Activated CD4-positive, alpha-beta T cell treated with anti-CD3 and anti-CD28 coated beads, Interleukin-2, amount 50 U/mL, for 4 hours (primary cell): ENCODE results near the gene EBI3.
"Not testable (repeated sequence)": the region's sequence is repeated elsewhere in the genome, so short reads cannot be mapped to it uniquely, and the experiment has no call there.

Source experiments
- DNase-seq, 2 experiments: peaks; one replicate each; pipeline ENCODE4 v3.0.0-alpha.2; 2020

EBI3 gene

DNA sequence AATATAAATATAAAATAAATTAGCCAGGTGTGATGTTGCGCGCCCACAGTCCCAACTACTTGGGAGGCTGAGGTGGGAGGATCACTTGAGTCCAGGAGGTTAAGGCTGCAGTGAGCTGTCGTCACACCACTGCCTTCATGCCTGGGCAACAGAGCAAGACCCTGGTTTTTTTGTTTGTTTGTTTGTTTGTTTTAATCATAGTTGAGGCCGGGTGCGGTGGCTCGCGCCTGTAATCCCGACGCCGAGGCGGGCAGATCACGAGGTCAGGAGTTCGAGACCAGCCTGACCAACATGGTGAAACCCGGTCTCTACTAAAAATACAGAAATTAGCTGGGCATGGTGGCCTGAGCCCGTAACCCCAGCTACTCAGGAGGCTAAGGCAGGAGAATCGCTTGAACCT is 8.2 kb downstream of the EBI3 start:
- not testable (repeated sequence) for DNase-seq

DNA sequence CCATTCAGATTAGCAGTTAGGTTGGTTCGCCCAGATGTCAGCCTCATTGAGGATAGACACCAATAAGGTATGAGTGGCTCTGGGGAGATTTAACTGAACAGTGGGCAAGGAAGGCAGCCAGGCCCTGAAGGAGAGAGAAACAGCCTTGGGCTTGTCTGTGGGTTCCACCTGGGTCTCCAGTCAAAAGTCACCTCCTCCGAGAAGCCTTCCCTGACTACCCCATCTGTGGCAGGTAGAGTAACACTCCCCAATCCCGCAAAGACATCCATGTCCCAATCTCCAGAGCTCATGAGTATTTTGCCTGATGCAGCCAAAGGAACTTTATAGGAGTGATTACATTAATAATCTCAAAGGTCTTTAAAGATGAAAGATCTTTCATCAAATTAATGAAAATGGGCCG is 9.5 kb downstream of the EBI3 start:
- DNase-seq: no peak

DNA sequence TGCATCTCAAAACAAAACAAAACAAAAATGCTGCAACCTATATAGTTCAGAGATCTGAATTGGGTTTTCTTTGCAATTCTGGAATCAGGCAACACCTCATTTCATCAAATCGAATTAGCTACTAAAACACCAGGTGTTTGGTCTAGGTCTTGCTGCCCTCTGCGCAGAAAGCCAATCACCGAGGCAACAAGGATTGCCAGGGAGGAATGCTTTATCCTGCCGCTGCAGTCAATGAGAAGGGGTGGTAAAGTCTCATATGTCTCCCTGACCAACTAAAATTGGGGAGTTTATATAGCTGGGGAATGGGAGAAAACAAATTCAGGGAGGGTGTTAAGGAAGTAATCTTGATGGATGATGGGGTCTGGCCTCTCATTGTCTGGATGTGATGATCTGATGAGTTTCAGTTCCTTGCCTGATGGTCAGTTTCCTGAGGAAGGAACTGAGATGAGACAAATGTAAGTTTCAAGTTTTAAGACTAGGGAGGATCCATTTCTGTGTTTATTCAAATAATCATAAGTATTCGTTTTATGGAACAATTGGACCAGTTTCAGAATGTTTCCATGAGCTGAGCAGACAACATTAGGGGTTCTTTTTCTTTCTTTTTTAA is 12.6 kb downstream of the EBI3 start:
- DNase-seq: no peak

DNA sequence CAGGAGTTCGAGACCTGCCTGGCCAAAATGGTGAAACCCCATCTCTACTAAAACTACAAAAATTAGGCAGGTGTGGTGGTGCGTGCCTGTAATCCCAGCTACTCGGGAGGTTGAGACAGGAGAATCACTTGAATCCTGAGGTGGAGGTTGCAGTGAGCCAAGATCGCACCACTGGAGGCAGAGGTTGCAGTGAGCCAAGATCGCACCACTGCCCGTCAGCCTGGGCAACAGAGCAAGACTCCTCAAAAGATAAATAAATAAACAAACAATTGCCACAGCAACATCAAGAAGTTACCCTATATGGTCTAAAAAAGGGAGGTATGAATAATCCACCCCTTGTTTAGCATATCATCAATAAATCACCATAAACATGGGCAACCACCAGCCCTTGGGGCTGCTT is 16.6 kb downstream of the EBI3 start:
- DNase-seq: not testable (repeated sequence)

DNA sequence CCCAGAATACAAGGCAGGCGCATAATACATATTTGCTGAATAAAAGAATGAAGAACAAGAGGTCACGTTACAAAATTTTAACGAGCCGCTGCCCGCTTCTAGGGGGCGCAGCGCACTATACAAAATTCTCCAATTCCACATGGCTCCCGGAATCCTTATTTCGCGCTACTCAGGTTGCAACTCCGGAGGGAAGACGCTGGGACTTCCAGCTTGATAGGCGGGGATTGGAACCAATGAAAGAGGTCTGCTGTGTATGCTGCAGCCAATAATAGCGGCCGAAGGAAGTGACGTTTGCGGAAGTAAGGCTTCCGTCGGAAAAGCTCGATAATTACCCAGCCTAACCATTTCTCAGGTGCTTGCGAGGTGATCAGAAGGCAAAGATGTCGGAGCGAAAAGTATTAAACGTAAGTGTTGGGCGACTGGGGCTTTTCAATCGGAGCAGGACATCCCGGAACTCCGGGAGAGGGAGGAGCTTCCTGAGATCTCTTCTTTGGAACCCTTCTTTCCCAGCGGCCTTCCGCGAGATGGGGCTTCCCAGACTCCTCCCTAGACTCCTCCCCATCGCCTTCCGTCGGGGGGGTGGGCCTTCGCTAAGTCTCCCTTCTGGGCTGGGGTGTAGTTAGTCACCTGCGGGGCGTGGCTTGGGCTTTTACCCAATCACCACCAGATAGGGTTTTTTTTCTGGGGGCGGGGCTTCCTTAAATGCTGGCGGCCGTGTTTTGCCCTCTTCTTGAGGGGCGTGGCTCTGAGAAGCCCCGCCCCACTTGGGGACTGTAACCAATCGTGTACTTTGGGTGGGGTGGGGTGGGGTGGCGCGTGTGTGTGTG is 17.7 kb downstream of the EBI3 start, which contains the start of gene YJU2:
Gene YJU2 (plus strand): TSS at position 314 of the 827 bp plus-strand sequence. CDS start 67 bp downstream, at position 381.
- DNase-seq: peak; percentile 99

DNA sequence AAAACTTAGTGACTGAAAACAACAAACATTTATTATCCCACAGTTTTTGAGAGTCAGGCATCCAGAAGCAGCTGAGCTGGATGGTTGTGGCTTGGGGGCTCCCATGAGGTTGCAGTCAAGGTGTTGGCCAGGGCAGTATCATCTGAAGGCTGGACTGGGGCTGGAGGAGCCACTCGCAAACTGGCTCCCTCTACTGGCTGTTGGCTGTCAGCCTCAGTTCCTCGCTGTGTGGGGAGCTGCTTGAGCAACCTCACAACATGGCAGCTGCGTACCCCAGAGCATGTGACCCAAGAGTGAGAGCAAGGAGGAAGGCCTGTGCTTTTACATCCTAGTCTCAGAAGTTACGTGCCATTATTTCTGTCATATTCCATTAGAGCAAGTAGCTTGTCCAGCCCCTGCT is 27.2 kb downstream of the EBI3 start:
- no peak for DNase-seq

DNA sequence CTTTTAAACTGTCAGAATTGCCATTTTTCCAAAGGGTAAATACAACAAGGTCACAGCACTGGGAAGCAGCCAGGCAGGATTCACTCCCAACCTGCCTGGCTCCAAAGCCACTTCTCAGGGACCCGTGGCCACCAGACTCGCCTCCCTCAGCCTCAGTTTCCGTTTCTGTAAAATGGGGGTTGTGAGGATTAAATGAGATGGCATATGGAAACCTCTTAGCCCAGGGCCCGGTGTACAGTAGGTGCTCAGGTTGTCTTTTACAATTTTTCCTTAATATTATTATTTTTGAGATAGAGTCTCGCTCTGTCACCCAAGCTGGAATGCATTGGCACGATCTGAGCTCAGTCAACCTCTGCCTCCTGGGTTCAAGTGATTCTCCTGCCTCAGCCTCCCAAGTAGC is 27.7 kb downstream of the EBI3 start:
- no peak for DNase-seq

DNA sequence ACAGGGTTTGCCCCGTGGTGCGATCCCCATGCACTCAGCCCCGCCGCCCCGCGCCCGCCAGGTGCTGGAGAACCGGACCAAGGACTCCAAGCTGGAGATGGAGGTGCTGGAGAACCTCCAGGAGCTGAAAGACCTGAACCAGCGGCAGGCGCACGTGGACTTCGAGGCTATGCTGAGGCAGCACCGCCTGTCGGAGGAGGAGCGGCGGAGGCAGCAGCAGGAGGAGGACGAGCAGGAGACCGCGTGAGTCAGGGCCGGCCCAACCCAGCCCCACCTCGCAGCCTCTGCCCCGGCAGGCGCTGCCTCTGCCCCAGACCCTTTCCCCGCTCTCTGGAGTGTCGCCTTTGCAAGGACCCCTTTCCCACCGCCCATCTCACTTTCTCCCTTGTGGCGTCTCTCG is 28.9 kb downstream of the EBI3 start:
- no peak for DNase-seq

DNA sequence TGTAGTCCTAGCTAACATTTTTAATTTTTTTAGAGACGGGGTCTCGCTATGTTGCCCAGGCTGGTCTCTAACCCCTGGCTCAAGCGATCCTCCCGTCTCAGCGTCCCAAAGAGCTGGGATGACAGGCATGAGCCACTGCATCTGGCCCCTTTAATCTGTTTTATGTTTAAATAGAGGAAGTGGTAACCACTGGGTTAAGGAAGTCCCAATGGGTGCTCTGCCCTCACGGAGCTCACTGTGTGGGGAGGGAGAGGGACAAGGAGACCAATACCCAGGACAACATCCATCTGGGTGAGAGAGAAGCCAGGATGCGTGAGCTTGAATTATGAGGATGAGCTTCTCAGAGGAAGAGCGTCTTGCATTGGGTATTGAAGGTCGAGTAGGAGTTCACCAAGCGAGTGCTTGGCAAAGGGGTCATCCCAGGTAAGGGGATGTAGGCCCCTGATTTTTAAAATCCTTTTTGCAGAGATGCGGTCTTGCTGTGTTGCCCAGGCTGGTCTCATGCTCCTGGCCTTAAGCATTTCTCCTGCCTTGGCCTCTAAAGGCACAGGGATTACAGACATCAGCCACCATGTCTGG is 31.4 kb downstream of the EBI3 start:
- no peak for DNase-seq

DNA sequence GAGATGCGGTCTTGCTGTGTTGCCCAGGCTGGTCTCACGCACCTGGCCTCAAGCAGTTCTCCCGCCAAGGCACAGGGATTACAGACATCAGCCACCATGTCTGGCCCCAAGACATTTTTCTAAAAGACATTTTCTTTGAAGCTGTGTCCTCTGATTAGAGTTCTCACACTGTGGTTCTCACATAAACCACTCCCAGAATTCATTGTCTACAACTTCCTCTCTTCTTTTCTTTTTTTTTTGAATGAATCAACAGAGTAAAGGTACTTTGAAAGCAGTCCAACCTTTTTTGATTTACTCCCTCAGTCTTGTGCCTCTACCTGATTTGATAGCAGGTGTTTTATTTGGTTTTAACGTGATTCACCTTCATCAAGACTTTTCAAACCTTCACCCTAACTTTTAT is 35.5 kb downstream of the EBI3 start:
- no peak for DNase-seq

DNA sequence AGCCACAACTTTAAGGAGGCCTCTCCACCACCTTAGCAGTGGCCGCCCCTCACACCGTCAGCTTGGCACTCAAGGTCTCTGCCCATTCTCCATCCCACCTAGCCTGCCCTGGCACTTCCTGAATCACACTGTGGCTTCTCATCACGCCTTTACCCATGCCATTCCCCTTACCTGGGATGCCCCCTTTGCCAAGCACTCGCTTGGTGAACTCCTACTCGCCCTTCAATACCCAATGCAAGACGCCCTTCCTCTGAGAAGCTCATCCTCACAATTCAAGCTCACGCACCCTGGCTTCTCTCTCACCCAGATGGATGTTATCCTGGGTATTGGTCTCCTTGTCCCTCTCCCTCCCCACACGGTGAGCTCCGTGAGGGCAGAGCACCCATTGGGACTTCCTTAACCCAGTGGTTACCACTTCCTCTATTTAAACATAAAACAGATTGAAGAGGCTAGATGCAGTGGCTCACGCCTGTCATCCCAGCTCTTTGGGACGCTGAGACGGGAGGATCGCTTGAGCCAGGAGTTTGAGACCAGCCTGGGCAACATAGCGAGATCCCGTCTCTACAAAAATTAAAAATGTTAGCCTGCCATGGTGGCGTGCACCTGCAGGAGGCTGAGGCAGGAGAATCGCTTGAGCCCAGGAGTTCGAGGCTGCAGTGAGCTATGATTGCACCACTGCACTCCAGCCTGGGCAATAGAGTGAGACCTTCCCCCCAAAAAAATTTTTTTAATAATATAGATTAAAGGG is 37.1 kb downstream of the EBI3 start:
- no peak for DNase-seq

DNA sequence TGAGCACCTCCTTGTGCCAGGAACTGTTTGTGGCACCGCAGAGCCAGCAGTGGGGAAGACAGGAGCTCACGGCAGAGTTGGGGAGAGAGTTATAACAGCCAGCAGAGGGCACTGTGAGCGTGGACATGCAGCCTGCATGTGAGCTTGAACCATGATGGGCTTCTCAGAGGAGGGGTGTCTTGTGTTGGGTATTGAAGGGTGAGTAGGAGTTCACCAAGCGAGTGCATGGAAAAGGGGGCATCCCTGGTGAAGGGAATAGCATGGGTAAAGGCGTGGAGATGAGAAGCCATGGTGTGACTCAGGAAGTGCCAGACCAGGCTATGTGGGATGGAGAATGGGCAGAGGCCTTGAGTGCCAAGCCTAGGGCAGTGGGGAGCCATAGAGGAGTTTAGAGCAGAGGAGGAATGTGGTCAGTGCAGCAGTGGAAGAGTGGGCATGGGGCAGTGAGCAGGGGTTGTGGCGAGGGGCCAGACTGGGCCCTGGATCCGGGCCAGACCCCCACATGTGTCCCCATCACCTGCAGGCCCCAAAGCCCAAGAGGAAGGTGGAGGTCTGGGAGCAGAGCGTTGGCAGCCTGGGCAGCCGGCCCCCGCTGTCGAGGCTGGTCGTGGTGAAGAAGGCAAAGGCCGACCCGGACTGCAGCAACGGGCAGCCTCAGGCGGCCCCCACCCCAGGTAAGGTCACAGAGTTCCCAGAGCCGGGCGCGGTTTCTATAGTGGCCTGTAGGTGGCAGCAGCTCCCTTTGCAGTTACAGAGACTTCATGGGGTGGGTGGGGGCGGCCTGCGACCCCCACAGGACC is 38.0 kb downstream of the EBI3 start:
- DNase-seq: peak; percentile 53 to 54

DNA sequence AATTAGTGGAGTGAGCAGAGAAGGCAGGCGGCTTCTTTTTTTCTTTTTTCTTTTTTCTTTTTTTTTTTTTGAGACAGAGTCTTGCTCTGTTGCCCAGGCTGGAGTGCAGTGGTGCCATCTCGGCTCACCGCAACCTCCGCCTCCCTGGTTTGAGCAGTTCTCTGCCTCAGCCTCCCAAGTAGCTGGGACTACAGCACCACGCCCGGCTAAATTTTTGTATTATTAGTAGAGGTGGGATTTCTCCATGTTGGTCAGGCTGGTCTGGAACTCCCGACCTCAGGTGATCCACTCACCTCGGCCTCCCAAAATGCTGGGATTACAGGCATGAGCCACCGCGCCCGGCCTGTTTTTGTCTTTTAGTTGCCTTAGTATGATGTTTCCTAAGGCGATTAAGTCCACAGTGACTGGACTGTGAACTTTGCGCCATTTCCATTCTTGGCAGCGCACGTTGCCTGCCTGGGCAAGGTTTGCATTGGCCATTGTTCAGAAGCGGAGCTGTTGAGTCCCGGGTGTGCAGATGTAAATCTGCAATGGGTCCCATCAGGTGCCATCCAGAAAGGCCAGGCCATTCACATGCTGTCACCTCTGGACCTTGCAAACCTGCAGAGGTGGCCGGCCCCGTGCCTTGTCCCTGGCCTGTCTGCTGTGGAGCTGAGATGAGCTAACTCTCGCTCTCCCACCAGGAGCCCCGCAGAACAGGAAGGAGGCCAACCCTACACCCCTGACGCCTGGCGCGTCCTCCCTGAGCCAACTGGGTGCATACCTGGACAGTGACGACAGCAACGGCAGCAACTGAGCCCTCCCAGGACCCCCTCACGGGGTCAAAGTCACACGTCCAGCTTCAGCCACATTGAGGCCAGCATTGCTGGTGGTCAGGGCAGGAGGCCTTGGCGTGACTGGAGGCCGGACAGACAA is 38.8 kb downstream of the EBI3 start:
- DNase-seq: no peak

DNA sequence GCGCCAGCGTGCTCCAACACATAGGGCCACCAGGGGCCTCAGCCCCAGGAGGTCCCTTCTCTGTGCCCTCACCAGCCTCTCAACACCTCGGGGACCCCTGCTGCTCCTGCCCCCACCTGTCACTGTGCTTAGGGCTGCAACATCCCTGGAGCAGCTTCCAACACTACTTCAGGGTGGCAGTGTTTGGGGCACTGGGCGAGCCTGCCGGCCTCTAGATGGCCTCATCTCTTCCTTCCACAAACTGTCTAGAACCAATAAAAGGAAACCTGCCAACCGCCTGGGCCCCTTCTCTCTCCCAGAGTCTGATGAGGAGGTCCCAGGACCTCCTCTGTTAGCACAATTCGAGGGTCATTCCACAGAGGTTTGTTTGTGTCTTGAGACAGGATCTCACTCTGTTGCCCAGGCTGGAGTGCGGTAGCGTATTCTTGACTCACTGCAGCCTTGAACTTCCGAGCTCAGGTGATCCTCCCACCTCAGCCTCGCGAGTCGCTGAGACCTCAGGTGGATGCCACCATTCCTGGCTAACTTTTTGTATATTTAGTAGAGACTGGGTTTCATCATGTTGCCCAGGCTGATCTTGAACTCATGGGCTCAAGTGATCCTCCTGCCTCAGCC is 39.6 kb downstream of the EBI3 start:
- DNase-seq: no peak

DNA sequence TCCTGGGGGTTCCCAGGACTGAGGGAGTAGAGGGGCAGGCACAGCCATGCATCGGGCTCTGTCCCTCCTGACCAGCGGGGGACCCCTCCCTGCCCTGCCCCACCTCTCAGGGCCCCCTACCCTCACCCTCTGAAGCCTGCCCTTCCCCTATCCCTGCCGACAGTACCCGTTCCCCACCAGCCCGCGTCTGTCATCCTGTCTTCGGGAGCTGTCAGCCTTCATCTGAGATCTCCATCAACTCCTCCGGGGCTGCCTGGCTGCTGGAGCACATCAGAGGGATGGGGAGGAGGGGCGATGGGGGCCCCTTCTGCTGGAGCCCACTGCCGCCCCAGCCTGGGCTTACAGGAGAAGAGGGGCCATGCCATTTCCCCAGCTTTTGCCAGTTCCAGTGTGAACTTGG is 43.6 kb downstream of the EBI3 start:
- DNase-seq: no peak

DNA sequence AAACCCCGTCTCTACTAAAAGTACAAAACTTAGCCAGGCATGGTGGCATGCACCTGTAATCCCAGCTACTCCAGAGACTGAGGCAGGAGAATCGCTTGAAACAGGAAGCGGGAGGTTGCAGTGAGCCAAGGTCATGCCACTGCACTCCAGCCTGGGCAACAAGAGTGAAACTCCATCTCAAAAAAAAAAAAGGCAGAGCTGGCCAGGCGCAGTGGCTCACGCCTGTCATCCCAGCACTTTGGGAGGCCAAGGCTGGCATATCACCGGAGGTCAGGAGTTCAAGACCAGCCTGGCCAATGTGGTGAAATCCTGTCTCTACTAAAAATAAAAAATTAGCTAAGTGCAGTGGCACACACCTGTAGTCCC is 45.0 kb downstream of the EBI3 start:
- DNase-seq: not testable (repeated sequence)

DNA sequence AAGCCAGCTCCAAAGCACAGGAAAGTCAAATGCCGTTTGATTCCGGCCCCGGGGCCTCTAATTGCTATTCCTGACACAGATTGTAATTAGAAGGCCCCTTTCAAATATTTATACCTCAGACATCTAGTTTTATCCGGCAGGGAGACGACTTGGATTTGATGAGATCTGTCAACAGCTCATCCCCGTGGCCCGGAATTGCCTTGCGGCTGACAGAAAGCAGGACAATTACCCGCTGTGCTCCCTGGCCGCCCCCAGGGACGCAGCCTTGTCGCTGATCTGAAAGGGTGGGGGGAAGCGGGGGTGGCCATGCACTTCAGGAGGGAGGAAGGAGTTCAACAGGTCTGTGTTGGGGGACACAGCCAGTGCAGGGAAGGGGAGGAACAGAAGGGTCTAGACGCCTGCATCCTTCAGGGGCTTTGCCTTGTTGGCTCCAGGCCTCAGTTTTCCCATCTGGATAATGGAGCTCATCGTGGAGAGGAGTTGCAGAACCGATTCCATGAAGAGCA is 47.9 kb downstream of the EBI3 start:
- no peak for DNase-seq

DNA sequence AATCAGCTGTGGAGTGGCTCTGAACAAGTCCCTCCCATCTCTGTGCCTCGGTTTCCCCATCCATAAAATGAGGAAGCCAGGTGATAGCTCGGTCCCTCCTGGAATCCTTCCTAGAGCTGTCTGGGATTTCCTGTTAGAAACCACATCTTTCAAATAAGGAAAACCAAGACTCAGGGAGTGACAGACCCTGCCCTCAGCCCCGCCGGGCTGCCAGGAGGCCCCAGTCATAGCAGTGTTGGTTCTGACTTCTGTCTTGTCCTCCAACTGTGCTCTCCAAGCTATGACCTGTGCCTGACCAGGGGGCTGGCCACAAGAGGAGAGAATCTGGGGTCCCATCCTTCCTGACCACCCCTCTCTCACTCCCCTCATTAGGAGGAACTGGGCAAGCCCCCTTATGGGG is 48.7 kb downstream of the EBI3 start:
- no peak for DNase-seq

DNA sequence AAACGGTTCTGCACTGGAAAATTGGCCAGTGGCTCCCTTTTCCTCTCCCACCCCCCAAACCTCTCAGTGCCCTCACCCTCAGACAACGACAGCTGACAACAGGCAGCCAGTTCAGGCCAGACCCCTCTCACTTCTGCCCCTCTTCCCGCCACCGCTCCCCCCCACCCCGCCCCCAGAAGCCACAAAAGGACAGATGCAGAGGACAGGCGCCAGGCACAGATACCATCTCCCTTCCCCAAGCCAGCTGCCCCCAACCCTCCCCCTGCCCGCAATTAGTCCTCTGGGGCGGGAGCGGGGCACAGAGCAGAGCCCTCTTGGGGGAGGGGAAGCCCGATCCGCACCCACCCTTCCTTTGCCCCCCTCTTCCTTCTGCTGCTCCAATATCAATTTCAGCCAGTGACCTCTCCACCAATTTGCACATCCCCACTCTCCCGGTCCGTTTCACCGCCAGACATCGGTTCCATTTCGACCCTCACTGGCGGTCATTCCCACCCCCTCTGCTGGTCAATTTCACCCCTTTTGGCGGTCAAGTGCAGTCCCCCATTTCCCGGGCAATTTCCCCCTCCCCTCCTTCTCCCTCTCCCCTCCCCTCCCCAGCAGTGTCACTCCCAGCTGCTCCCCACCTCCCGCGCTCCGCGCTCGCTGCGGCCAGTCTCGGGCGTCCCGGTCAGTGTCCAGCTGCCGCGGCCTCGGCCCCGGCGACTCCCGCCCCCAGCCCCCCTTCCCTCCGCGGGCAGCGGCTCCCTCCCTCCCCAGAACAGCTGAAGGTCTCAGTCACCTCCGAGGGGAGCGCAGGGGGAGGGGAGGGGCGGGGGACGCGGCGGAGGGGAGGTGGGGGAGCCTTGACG is 49.3 kb downstream of the EBI3 start, which contains the start of gene SHD:
Gene SHD (plus strand): TSS at position 848 of the 848 bp plus-strand sequence. CDS start 798 bp downstream, outside the sequence.
- DNase-seq: no peak

DNA sequence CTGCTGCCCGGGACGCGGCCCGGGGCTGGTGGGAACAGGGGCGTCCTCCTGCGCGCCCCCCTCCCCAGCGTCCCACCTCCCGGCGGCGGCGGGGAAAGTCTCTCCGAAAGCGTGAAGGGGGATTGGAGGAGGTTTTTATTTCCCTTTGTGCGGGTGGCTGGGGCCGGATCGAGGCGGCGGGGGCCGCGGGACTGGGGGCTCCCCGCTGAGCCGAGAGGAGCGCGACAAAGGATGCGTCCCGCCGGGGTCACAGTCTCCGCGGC is 49.9 kb downstream of the EBI3 start:
- DNase-seq: no peak
